Nephron (organoid): ENCODE results near the gene THRB.

Source experiments
- H3K27ac Mint-ChIP-seq, 3 experiments: 2 replicates each; pipeline ENCODE4 v1.8.0; 2020; ENCODE audit warnings: mixed read lengths in 3 of 3, mild to moderate bottlenecking in 2 of 3, moderate library complexity in 1 of 3
- H3K27me3 Mint-ChIP-seq: 2 replicates; pipeline ENCODE4 v1.8.0; 2021; ENCODE audit warnings: low read depth, mild to moderate bottlenecking, moderate library complexity, mixed read lengths
- H3K36me3 Mint-ChIP-seq: 2 replicates; pipeline ENCODE4 v1.8.0; 2020; ENCODE audit warnings: low read depth, mixed read lengths
- H3K4me1 Mint-ChIP-seq: 2 replicates; pipeline ENCODE4 v1.8.0; 2020; ENCODE audit warnings: mixed read lengths
- H3K4me3 Mint-ChIP-seq, 3 experiments: 2 replicates each; pipeline ENCODE4 v1.8.0; 2020; ENCODE audit warnings: mild to moderate bottlenecking in 3 of 3, mixed read lengths in 3 of 3, moderate library complexity in 2 of 3
- H3K9me3 Mint-ChIP-seq: 2 replicates; pipeline ENCODE4 v1.8.0; 2020; ENCODE audit warnings: mixed read lengths
- TF ChIP-seq, protein P1 (sequence below), 3 experiments: fragments of 200-600 bp; sonication (generic); IDR thresholded peaks; one replicate each; pipeline ENCODE4 v1.5.0; 2021; ENCODE audit warnings: antibody characterized with exemption in 3 of 3; ENCODE audit not compliant: unreplicated experiment in 3 of 3

Gene THRB

DNA sequence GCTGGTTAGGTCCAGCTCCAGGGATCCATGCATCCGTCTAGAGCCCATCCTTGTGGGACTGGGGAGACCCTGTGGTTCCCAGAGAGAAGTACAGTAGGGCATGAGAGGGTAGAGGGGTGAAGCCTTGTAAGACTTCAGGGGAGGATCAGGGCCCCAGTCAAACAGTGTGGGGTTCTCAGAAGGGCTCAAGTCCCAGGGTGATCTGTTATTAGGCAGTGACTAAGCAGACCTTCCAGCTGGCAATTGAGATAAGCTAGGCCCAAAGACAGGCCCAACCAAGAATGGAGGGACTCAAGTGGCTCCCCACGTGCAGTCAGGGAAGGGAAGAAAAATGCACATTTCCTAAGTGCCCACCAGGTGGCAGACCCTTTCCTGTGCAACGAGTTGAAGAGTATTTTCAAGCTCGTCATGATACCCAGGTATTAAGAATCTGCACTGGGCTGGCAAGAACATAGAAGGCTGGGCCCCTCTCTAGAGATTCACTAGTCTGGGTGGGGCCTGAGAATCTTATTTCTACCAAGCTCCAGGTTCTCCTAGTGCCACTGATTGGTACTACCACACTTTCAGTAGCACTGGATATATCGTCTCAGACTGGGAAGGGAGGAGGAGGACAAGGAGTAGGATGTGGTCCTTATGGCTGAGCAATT is 308.8 kb downstream of the THRB start:
- TF ChIP-seq, protein P1, sequence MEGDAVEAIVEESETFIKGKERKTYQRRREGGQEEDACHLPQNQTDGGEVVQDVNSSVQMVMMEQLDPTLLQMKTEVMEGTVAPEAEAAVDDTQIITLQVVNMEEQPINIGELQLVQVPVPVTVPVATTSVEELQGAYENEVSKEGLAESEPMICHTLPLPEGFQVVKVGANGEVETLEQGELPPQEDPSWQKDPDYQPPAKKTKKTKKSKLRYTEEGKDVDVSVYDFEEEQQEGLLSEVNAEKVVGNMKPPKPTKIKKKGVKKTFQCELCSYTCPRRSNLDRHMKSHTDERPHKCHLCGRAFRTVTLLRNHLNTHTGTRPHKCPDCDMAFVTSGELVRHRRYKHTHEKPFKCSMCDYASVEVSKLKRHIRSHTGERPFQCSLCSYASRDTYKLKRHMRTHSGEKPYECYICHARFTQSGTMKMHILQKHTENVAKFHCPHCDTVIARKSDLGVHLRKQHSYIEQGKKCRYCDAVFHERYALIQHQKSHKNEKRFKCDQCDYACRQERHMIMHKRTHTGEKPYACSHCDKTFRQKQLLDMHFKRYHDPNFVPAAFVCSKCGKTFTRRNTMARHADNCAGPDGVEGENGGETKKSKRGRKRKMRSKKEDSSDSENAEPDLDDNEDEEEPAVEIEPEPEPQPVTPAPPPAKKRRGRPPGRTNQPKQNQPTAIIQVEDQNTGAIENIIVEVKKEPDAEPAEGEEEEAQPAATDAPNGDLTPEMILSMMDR (IDR thresholded peaks at IDR 0.05; ENCODE audit: unreplicated experiment in 3 of 3) = peak; percentile 61 to 64 (median 64)
- H3K27ac Mint-ChIP-seq = no peak overlapping the region
- no peak overlapping the region for H3K4me3 Mint-ChIP-seq
- H3K9me3 Mint-ChIP-seq = no peaks in the 10 kb centered on the region
- peaks cover 3% of the 10 kb centered on the region for H3K27me3 Mint-ChIP-seq
- peaks cover 4% of the 10 kb centered on the region for H3K4me1 Mint-ChIP-seq
- H3K36me3 Mint-ChIP-seq = no peaks in the 10 kb centered on the region

DNA sequence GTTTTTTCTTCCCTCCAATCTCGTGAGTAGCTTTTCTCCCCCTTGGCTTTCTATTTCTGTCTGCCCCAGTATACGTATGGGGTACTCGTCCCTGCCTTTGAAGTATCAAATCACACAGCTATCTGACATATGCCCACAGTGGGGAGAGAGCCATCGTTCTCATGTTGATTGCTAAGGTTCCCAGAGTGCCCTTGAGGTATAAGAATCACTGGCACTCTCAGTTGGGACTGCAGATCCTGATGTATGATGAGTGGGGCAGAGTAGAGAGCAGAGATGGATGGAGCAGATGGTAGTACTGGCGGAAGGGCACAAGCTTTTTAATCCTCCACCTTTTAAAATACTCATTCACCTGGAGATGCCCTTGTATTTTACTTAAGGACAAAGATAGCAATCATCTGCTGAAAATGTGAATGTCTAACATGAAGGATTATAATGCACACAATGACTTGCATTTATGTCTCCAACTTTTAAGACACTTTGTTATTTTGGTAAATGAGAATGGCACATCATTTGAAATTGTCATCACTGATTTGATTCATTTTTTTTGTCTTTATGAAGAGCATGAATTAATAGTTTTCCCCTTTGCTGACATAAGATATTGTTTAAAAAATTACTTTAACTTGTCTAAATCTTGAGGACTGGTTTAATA is 310.0 kb downstream of the THRB start:
- TF ChIP-seq, protein P1 (IDR thresholded peaks at IDR 0.05; ENCODE audit: unreplicated experiment in 3 of 3) = no peak
- peaks cover 3% of the 10 kb centered on the region for H3K27me3 Mint-ChIP-seq
- peaks cover 4% of the 10 kb centered on the region for H3K4me1 Mint-ChIP-seq
- H3K9me3 Mint-ChIP-seq = no peaks in the 10 kb centered on the region
- H3K36me3 Mint-ChIP-seq = no peaks in the 10 kb centered on the region
- no peak overlapping the region for H3K27ac Mint-ChIP-seq
- no peak overlapping the region for H3K4me3 Mint-ChIP-seq

DNA sequence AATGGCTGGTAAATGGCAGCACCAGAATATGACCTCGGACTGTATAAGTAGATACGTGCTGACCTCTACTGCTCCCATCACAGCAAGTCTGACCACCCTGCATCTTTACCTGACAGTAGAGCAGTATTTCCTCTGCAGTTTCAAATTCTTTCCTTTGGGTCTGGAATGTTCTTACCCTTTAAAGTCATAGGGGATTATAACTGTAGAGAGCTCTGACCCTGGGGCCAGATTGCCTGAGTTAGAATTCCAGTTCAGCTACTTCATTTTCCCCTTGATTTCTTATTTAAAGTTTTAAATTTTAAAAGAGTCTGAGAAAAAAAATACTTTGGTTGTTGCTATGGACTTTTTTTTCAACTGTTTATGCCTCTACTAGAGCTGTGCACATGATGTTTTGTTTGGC is 311.9 kb downstream of the THRB start:
- peaks cover 3% of the 10 kb centered on the region for H3K27me3 Mint-ChIP-seq
- TF ChIP-seq, protein P1 (IDR thresholded peaks at IDR 0.05; ENCODE audit: unreplicated experiment in 3 of 3) = no peak
- no peak overlapping the region for H3K4me3 Mint-ChIP-seq
- H3K27ac Mint-ChIP-seq = no peak overlapping the region
- H3K36me3 Mint-ChIP-seq = no peaks in the 10 kb centered on the region
- H3K4me1 Mint-ChIP-seq = peaks cover 4% of the 10 kb centered on the region
- no peaks in the 10 kb centered on the region for H3K9me3 Mint-ChIP-seq

DNA sequence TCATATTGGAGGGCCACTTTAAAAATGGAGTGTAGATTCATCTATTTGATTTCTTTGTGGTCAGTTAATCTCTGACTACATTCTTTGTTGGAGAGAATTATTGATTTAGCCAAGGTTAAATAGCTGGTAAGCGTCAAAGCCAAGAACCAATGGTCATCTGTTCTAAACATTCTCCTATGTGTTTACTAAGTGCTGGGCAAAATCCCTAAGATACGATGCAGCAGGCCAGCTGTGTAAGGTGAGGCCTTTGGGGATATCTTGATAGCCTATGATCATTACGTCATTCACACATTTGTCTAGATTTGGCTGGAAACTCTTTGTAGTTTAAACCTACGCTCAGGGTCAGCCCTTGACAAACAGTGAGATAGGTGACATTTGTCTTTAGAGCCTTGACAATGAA is 313.4 kb downstream of the THRB start:
- Mint-ChIP-seq H3K4me1 (peaks cover 4% of the 10 kb centered on the region), H3K27ac (no peak overlapping the region), H3K27me3 (peaks cover 3% of the 10 kb centered on the region), H3K4me3 (no peak overlapping the region), H3K36me3 (no peaks in the 10 kb centered on the region), H3K9me3 (no peaks in the 10 kb centered on the region)
- TF ChIP-seq, protein P1 (IDR thresholded peaks at IDR 0.05; ENCODE audit: unreplicated experiment in 3 of 3) = no peak

DNA sequence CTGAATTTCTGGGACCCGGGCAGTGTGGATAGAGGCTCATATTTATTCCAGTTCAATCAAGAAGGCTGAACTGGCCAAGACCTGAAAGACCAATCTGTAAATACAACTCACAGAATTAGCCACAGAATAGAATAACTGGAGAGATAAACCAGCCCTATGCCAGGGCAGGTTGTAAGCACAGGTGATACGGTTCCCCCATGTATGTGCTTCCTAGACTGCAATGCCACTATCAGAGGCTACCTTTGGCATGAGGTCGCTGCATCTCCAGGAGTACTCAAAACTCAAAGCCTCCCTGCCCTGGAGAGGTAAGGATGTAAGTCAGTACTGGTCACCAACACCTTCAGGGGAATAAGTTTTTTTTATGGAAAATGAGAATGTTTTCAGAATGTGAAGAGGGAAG is 314.0 kb downstream of the THRB start:
- H3K9me3 Mint-ChIP-seq = no peaks in the 10 kb centered on the region

More for the DNA sequence above, 314.0 kb downstream of the THRB start:
- no peak overlapping the region for H3K27ac Mint-ChIP-seq
- H3K4me1 Mint-ChIP-seq = no peaks in the 10 kb centered on the region
- TF ChIP-seq, protein P1 (IDR thresholded peaks at IDR 0.05; ENCODE audit: unreplicated experiment in 3 of 3) = no peak
- no peaks in the 10 kb centered on the region for H3K36me3 Mint-ChIP-seq
- no peak overlapping the region for H3K4me3 Mint-ChIP-seq
- H3K27me3 Mint-ChIP-seq = no peaks in the 10 kb centered on the region
